SKM-1 treated with dmso at 0.1 percent for 144 hours (cell line): ENCODE results near the gene TCP11.
"Not testable (repeated sequence)": the region's sequence is repeated elsewhere in the genome, so short reads cannot be mapped to it uniquely, and the experiment has no call there.

Source experiments
- DNase-seq: peaks from one replicate; lab custom pipeline; 2025; ENCODE audit not compliant: unreplicated experiment; lab: John Stamatoyannopoulos, UW

Gene TCP11

DNA sequence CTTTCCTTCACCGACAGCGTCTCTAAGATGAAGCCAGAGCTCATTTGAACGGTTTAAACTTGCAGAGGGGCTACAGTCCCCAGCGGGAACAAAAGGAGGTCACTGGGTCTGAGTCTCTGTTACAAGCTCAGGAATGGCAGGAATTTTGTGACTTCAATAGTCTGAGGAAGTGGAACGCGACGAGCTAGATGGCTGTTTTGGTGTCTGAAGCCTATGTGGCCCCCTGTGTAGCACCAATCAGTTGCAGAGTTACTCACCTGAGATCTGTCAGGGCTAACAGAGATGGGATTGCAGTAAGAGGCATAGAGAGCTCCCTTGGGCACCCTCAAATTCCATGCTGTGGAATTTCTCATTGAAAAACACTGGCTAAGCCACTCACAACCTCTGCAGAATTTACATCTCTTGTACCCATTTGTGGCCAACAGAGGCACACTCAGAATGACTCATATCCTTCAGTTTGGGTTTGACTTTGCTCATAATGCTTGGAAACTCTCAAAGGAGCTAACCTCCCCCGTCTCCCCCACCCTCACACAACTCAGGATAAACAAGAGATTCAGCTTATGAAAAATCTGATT is 7.1 kb upstream of the TCP11 start:
- DNase-seq, result no peak

GRCh38 chr6:35147486-35147885 is 6.3 kb upstream of the TCP11 start:
- no peak for DNase-seq

- no peak for DNase-seq
Observed at GRCh38 chr6:35147026-35147425, 5.9 kb upstream of the TCP11 start.

GRCh38 chr6:35146453-35146852 is 5.3 kb upstream of the TCP11 start:
- DNase-seq, result no peak

GRCh38 chr6:35145757-35146156 is 4.6 kb upstream of the TCP11 start:
- DNase-seq, result no peak

GRCh38 chr6:35142588-35143569 is 1.7 kb upstream of the TCP11 start:
- peak; percentile 44 for DNase-seq

DNA sequence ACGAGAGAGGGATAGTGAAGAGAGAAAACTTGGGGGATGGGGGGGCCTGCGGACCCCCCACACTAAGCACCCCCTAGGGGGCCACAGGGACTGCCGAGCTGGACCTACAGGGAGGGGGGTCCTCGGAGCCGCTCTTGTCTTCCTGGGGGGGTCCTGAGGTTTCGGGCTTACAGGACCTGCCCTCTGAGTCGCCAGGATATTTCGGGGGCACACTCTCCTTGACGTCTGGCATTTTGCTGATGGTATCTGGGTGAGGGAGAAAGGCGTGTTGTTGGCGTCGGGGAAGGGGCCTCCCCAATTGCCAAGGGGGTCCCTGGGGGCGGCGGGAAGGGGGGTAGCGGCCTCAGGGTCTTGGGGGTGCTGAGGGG is 516 bp downstream of the TCP11 start:
- no peak for DNase-seq

DNA sequence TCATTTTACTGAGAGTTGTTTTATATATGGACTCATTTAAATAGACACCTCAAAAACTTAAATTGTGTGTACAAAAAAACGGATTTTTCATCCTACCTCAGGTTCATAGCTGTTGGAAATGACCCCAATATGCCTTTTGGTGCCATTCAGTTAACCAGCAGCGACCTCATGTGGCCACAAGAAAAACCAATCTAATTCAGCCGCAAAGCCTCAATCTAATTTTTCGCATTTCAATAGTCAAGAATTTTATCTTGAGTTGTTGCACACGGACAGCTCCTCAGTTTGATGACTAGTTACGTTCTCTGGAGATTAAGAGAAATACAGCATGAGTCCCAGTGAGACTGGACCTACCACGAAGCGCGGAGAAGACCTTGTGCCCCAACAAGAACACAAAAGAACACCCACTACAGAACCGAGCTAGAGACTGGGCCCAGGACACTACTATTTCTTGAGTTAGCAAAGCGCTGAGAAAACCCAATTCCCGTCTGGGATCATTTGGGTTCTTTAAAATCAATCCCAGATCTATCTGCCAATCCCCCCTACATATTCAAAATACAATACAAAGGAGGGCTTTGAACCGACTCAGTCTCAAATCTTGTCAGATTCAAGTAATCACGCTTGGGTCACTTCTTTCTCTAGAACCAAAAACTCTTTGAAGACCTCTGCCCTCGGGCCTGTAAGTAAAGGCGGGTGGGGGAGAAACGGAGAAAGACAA is 1.1 kb downstream of the TCP11 start:
- DNase-seq, result peak; percentile 32

DNA sequence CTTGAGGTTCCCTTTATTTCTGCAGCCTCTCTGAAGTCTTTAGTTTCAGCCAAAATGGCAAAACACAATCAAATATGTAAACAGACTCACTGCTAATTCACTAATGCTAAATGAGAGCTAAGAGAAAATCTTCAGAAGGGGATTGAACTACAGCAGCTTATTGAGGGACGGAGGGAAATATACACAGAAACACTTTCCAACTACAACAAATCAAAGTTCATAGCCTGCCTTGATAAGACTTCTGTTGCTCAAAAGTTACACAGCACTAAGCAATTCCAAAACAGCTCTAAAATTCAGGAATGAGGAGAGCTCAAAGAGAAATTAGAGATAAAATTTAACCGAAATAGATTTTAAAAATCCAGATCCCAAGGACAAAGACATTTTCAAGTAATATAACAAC is 1.7 kb downstream of the TCP11 start:
- no peak for DNase-seq

- not testable (repeated sequence) for DNase-seq
Observed at GRCh38 chr6:35138191-35138590, 2.9 kb downstream of the TCP11 start.

- DNase-seq, result no peak
Observed at GRCh38 chr6:35136185-35136584, 5.0 kb downstream of the TCP11 start.

DNA sequence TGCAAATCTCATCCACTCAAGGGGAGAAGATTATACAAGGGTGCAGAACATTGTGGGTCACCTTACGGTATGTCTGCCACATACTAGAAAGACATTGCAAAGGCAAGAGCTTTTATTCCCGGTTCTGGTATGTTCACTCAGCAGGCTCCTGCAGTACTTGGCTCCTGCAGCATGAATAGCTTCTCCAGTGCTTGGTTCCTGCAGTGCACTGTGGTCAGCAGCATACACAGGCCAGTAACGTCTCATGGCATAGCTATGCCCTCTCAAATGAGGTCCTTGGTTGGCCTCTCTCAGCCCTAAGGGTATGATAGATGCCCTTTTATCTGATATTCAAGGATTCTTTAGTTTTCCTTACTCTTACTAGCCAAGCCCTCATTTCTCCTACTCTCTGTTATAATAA is 12.6 kb downstream of the TCP11 start:
- DNase-seq, result no peak

- no peak for DNase-seq
Observed at GRCh38 chr6:35128042-35128441, 13.1 kb downstream of the TCP11 start.

- DNase-seq, result no peak
Observed at GRCh38 chr6:35124356-35124755, 16.8 kb downstream of the TCP11 start.

DNA sequence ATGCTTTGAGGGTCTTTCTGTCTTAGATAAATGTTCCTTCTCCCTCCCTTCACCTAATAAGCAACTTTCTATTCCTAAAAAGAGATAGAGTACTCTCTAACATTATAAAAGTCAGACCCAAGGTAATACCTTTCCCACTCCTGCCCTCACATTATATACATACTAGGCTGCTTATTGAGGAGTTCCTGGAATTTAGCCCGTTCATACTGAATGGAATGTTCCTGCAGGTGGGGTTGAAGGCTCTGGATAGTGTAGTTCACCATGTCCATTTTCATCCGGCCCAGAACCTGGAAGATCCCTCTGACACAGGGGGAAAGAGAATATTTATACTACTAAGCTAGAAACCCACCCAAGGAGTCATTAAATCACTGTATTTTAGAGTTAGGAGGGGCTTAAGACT is 20.4 kb downstream of the TCP11 start:
- no peak for DNase-seq

GRCh38 chr6:35108309-35108885 is 32.7 kb downstream of the TCP11 start:
- DNase-seq, result no peak

DNA sequence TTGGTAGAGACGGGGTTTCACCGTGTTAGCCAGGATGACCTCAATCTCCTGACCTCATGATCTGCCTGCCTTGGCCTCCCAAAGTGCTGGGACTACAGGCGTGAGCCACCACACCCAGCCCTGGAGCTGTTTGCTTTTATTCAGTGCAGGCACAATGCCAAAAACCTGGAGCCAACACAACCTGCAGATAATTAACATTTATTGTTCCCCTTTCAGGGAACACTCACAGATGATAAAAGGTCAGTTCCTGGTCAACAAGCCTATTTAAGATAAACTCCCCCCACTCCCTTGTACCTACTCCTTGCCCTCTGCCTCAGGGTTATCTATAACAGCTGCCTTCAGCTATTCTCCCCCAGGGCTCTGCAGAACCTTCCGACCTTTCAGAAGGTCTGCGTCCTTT is 33.4 kb downstream of the TCP11 start:
- DNase-seq, result not testable (repeated sequence)

DNA sequence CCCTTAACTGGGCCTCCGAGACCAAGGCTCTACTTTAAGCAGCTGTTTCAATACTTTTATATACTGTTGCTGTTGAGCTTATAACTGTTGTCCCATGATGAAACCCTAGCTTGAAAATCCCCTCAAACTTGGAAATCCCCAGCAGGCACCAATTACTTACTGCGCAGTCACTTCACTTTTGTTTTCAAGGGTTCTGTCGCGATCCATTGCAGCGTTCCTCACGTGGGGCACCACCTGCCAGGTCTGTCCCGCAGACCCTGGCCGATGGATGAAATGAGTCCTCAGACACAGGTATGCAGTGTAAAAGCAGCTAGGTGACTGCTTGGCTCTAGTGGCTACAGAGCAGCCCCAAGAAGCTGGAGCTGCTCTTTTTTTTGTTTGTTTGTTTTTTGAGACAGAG is 33.9 kb downstream of the TCP11 start:
- DNase-seq, result not testable (repeated sequence)

DNA sequence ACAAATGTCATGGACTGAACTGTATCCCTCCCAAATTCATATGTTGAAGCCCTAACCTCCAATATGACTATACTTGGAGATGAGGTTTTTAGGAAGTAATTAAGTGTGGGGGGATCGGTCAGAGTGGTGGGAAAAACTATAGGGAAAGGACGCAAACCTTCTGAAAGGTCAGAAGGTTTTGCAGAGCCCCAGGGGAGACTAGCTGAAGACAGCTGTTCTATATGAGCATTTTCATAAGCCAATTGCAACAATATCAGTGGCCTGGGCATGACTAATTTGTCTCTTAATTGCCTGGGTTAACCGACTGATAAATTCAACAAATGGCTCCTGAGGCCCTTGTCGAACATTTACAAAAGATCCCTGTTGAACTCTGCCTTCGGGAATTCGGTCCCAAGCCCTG is 35.1 kb downstream of the TCP11 start:
- DNase-seq, result not testable (repeated sequence)

GRCh38 chr6:35105078-35105477 is 36.1 kb downstream of the TCP11 start:
- DNase-seq, result no peak

DNA sequence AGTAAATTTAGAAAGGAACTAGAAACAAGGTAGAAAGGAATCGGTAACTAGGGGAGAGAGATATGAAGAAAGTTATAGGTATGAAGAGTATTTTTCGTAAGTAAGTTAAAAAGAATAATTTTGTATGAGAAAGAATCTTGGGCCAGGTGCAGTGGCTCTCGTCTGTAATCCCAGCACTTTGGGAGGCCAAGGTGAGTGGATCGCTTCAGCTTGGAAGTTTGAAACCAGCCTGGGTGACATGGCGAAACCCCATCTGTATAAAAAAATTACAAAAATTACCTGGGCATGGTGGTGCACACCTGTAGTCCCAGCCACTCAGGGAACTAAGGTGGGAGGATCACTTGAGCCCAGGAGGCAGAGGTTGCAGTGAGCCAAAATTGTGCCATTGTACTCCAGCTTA is 42.0 kb downstream of the TCP11 start:
- DNase-seq, result no peak
